ENCODE results near the gene VPS13D. TPM values are rescaled to one million over a fixed set of nuclear protein-coding genes. Genes with fewer than 3 reads are reported as not detected.

The VPS13D gene
- total and polyA plus RNA-seq, 2 experiments from 2014 or later: 9.7 to 35.7 TPM

GRCh38 chr1:12524266-12524665 is 294.4 kb downstream of the VPS13D start:
- no peak overlapping the region for H3K4me3 ChIP-seq
- TF ChIP-seq CTCF (IDR thresholded peaks at IDR 0.05; ENCODE audit: low read depth, low read length): no peak
- H3K27me3 ChIP-seq: no peaks in the 10 kb centered on the region
- DNase-seq (ENCODE audit: low read depth in 1 of 2, low spot score in 1 of 2): no peak
- no peaks in the 10 kb centered on the region for H3K36me3 ChIP-seq
- no peak overlapping the region for H3K27ac ChIP-seq
- peaks cover 2% of the 10 kb centered on the region for H3K4me1 ChIP-seq (ENCODE audit: low read depth)
- no peaks in the 10 kb centered on the region for H3K9me3 ChIP-seq (ENCODE audit: low read depth)

- H3K4me1 ChIP-seq (ENCODE audit: low read depth): peaks cover 3% of the 10 kb centered on the region
- H3K36me3 ChIP-seq: no peaks in the 10 kb centered on the region
- H3K9me3 ChIP-seq (ENCODE audit: low read depth): no peaks in the 10 kb centered on the region
- H3K27ac ChIP-seq: no peak overlapping the region
- H3K27me3 ChIP-seq: no peaks in the 10 kb centered on the region
- H3K4me3 ChIP-seq: no peak overlapping the region
- TF ChIP-seq CTCF (IDR thresholded peaks at IDR 0.05; ENCODE audit: low read depth, low read length): no peak
- DNase-seq (ENCODE audit: low read depth in 1 of 2, low spot score in 1 of 2): peak in 1 of 2 donors; percentile 69
Measured at GRCh38 chr1:12525311-12526181, 295.7 kb downstream of the VPS13D start.

- no peak overlapping the region for H3K4me3 ChIP-seq
- H3K27ac ChIP-seq: no peak overlapping the region
- TF ChIP-seq CTCF (IDR thresholded peaks at IDR 0.05; ENCODE audit: low read depth, low read length): no peak
- H3K36me3 ChIP-seq: no peaks in the 10 kb centered on the region
- no peak for DNase-seq (ENCODE audit: low read depth in 1 of 2, low spot score in 1 of 2)
- no peaks in the 10 kb centered on the region for H3K27me3 ChIP-seq
- peaks cover 3% of the 10 kb centered on the region for H3K4me1 ChIP-seq (ENCODE audit: low read depth)
- H3K9me3 ChIP-seq (ENCODE audit: low read depth): no peaks in the 10 kb centered on the region
Measured at GRCh38 chr1:12527564-12527963, 297.7 kb downstream of the VPS13D start.

- peak in 1 of 2 donors; percentile 85 for DNase-seq (ENCODE audit: low read depth in 1 of 2, low spot score in 1 of 2)
- no peaks in the 10 kb centered on the region for H3K9me3 ChIP-seq (ENCODE audit: low read depth)
- H3K36me3 ChIP-seq: no peaks in the 10 kb centered on the region
- peaks cover 3% of the 10 kb centered on the region for H3K4me1 ChIP-seq (ENCODE audit: low read depth)
- H3K27ac ChIP-seq: no peak overlapping the region
- no peak for TF ChIP-seq CTCF (IDR thresholded peaks at IDR 0.05; ENCODE audit: low read depth, low read length)
- H3K27me3 ChIP-seq: no peaks in the 10 kb centered on the region
- no peak overlapping the region for H3K4me3 ChIP-seq
Measured at GRCh38 chr1:12528021-12528852, 298.4 kb downstream of the VPS13D start.

GRCh38 chr1:12529640-12530174 is 299.9 kb downstream of the VPS13D start:
- Histone ChIP-seq H3K9me3 (ENCODE audit: low read depth) (no peaks in the 10 kb centered on the region), H3K4me1 (ENCODE audit: low read depth) (peaks cover 3% of the 10 kb centered on the region), H3K27me3 (no peaks in the 10 kb centered on the region), H3K27ac (no peak overlapping the region), H3K36me3 (no peaks in the 10 kb centered on the region), H3K4me3 (no peak overlapping the region)
- DNase-seq (ENCODE audit: low read depth in 1 of 2, low spot score in 1 of 2): no peak
- TF ChIP-seq CTCF (IDR thresholded peaks at IDR 0.05; ENCODE audit: low read depth, low read length): no peak
